Measurements from ENCODE around the gene IGHMBP2. TPM values are rescaled to one million over a fixed set of nuclear protein-coding genes. Genes with fewer than 3 reads are reported as not detected.

IGHMBP2 gene
- total RNA-seq, 1 experiment from 2014 or later = 19.3 TPM

GRCh38 chr11:68932358-68932757 is 28.7 kb downstream of the IGHMBP2 start:
- no peak for ATAC-seq
- H3K27me3 ChIP-seq (ENCODE audit: insufficient read depth, low read length) = no peaks in the 10 kb centered on the region

More at GRCh38 chr11:68932358-68932757, 28.7 kb downstream of the IGHMBP2 start:
- Histone ChIP-seq H3K27ac (ENCODE audit: low read depth, low read length) (no peak overlapping the region), H3K4me1 (ENCODE audit: control insufficient read depth in 1 of 2, insufficient read depth in 2 of 2, low read length in 2 of 2) (no peaks in the 10 kb centered on the region), H4K20me1 (ENCODE audit: insufficient read depth) (no peaks in the 10 kb centered on the region), H3K9ac (ENCODE audit: low read length) (no peak overlapping the region), H2AFZ (ENCODE audit: low read depth, low read length, poor library complexity, severe bottlenecking) (no peak overlapping the region), H3K9me2 (ENCODE audit: insufficient read depth) (no peaks in the 10 kb centered on the region), H3K36me3 (ENCODE audit: control insufficient read depth in 1 of 2, insufficient read depth in 2 of 2, low read length in 2 of 2) (peaks cover 22% of the 10 kb centered on the region in 2 experiments), H3K79me2 (ENCODE audit: insufficient read depth, low read length) (peaks cover 7% of the 10 kb centered on the region; the same call in 1 of the 2 replicates), H3K4me3 (replicated peaks in 1 of 2; ENCODE audit: low read depth in 1 of 2, low read length in 2 of 2) (no peak overlapping the region), H3K9me3 (ENCODE audit: control insufficient read depth in 1 of 2, insufficient read depth in 1 of 2, low read depth in 1 of 2, low read length in 2 of 2) (no peaks in the 10 kb centered on the region), H3K4me2 (ENCODE audit: low read length) (no peak overlapping the region)
- TF ChIP-seq REST (IDR thresholded peaks at IDR 0.05; ENCODE audit: low read depth) (no peak), TCF7L2 (IDR thresholded peaks at IDR 0.05; ENCODE audit: borderline replicate concordance, extremely low read depth, insufficient read depth, insufficient read length) (no peak), EGR1 (IDR thresholded peaks at IDR 0.05; ENCODE audit: low read depth) (no peak), EZH2phosphoT487 (IDR thresholded peaks at IDR 0.05; ENCODE audit: borderline replicate concordance) (no peak), ZNF274 (IDR thresholded peaks at IDR 0.05; ENCODE audit: low read depth, low read length) (no peak), SP1 (IDR thresholded peaks at IDR 0.05; ENCODE audit: low read depth) (no peak), POLR2A (IDR thresholded peaks at IDR 0.05; ENCODE audit: borderline replicate concordance, extremely low read depth, insufficient read depth, insufficient read length) (no peak), FOSL1 (IDR thresholded peaks at IDR 0.05; ENCODE audit: low read depth) (no peak), JUND (IDR thresholded peaks at IDR 0.05) (no peak), SRF (IDR thresholded peaks at IDR 0.05; ENCODE audit: low read depth) (no peak), SIN3A (IDR thresholded peaks at IDR 0.05; ENCODE audit: low read depth) (no peak), CEBPB (IDR thresholded peaks at IDR 0.05; ENCODE audit: low read depth) (no peak), POLR2AphosphoS5 (IDR thresholded peaks at IDR 0.05; ENCODE audit: low read depth, low read length) (no peak), ELF1 (IDR thresholded peaks at IDR 0.05; ENCODE audit: borderline replicate concordance, low read depth) (no peak)
- TF ChIP-seq, protein P1, sequence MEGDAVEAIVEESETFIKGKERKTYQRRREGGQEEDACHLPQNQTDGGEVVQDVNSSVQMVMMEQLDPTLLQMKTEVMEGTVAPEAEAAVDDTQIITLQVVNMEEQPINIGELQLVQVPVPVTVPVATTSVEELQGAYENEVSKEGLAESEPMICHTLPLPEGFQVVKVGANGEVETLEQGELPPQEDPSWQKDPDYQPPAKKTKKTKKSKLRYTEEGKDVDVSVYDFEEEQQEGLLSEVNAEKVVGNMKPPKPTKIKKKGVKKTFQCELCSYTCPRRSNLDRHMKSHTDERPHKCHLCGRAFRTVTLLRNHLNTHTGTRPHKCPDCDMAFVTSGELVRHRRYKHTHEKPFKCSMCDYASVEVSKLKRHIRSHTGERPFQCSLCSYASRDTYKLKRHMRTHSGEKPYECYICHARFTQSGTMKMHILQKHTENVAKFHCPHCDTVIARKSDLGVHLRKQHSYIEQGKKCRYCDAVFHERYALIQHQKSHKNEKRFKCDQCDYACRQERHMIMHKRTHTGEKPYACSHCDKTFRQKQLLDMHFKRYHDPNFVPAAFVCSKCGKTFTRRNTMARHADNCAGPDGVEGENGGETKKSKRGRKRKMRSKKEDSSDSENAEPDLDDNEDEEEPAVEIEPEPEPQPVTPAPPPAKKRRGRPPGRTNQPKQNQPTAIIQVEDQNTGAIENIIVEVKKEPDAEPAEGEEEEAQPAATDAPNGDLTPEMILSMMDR (IDR thresholded peaks at IDR 0.05 in 2 of 3, conservative IDR thresholded peaks at IDR 0.05 in 1 of 3; ENCODE audit: borderline replicate concordance in 1 of 3, insufficient read depth in 1 of 3, low read depth in 2 of 3, low read length in 2 of 3) = no peak
- ChIA-PET POLR2A (no interaction called here), RAD21 (ENCODE audit: low non-redundant PET in 1 of 2, low total read pairs in 2 of 2, uncharacterized antibody in 2 of 2, unreplicated experiment in 2 of 2) (no interaction called here), CTCF (no interaction called here)
- intact Hi-C loops (cut with micrococcal nuclease) = no loop called here
- DNase-seq (ENCODE audit: low read depth, low spot score) = no peak
- no TSS peak for BruUV-seq (replicated peaks)

Data from HCT116 (cell line).